ENCODE data around the gene SCFD2. TPM values are rescaled to one million over a fixed set of nuclear protein-coding genes. Genes with fewer than 3 reads are reported as not detected.

Gene SCFD2
- total RNA-seq, 2 experiments from 2014 or later: 23.0 to 24.5 TPM

GRCh38 chr4:53007024-53007423 lies 358.8 kb downstream of the SCFD2 start:
- no peaks in the 10 kb centered on the region for H3K27me3 Mint-ChIP-seq
- no peak overlapping the region for H3K4me3 Mint-ChIP-seq
- H3K9me3 Mint-ChIP-seq: no peaks in the 10 kb centered on the region
- no peak for DNase-seq
- H3K27ac Mint-ChIP-seq: no peak overlapping the region
- H3K4me1 Mint-ChIP-seq: peaks cover 26% of the 10 kb centered on the region
- CTCF ChIA-PET: no interaction called here
- POLR2A ChIA-PET: no interaction called here
- peaks cover 3% of the 10 kb centered on the region for H3K36me3 Mint-ChIP-seq (ENCODE audit: low read depth)

- no peak for DNase-seq
- Mint-ChIP-seq H3K27me3 (no peaks in the 10 kb centered on the region), H3K9me3 (no peaks in the 10 kb centered on the region), H3K36me3 (ENCODE audit: low read depth) (peaks cover 3% of the 10 kb centered on the region), H3K4me1 (peaks cover 14% of the 10 kb centered on the region), H3K27ac (no peak overlapping the region), H3K4me3 (no peak overlapping the region)
- CTCF ChIA-PET: interaction anchor here (1.0 kb wide), 1 partner anchor 15 kb away, joined by 4 read pairs; no protein-coding TSS in a partner anchor
- POLR2A ChIA-PET: no interaction called here
Measured at GRCh38 chr4:53005808-53006207, 360.1 kb downstream of the SCFD2 start.

GRCh38 chr4:53005149-53005546 lies 360.7 kb downstream of the SCFD2 start:
- ChIA-PET CTCF (interaction anchor here (1.0 kb wide), 1 partner anchor 16 kb away, joined by 4 read pairs; no protein-coding TSS in a partner anchor), POLR2A (no interaction called here)
- H3K4me3 Mint-ChIP-seq: no peak overlapping the region
- H3K9me3 Mint-ChIP-seq: no peaks in the 10 kb centered on the region
- H3K4me1 Mint-ChIP-seq: peaks cover 7% of the 10 kb centered on the region
- no peak for DNase-seq
- H3K36me3 Mint-ChIP-seq (ENCODE audit: low read depth): peaks cover 3% of the 10 kb centered on the region
- H3K27ac Mint-ChIP-seq: no peak overlapping the region
- no peaks in the 10 kb centered on the region for H3K27me3 Mint-ChIP-seq

DNA sequence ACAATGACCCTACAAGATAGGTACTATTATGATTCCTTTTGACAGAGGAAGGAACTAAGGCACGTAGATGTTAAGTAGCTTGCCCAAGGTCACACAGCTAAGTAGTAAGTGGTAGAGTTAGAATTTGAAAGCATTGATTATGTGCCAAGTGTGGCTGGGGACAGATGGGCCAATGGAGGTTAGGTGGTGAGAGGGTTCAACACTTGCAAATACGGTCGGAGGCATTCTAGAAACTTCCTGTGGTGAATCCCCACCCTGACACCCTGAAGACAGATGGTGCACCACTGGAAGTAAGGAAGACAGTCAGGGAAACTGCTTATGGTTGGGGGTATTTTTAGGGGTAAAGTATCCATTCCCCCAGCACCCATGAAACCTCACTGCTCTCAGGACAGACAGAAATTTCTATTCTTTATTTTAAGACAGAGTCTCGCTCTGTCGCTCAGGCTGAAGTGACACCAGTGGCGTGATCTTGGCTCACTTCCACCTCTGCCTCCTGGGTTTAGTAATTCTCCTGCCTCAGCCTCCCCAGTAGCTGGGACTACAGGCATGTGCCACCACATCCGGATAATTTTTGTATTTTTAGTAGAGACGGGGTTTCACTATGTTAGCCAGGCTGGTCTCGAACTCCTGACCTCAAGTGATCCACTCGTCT lies 361.2 kb downstream of the SCFD2 start:
- no peaks in the 10 kb centered on the region for H3K27me3 Mint-ChIP-seq
- no peaks in the 10 kb centered on the region for H3K9me3 Mint-ChIP-seq
- H3K4me1 Mint-ChIP-seq: peaks cover 3% of the 10 kb centered on the region
- no peak for DNase-seq
- H3K36me3 Mint-ChIP-seq (ENCODE audit: low read depth): peaks cover 2% of the 10 kb centered on the region
- CTCF ChIA-PET: no interaction called here
- H3K4me3 Mint-ChIP-seq: no peak overlapping the region
- POLR2A ChIA-PET: no interaction called here
- H3K27ac Mint-ChIP-seq: no peak overlapping the region

DNA sequence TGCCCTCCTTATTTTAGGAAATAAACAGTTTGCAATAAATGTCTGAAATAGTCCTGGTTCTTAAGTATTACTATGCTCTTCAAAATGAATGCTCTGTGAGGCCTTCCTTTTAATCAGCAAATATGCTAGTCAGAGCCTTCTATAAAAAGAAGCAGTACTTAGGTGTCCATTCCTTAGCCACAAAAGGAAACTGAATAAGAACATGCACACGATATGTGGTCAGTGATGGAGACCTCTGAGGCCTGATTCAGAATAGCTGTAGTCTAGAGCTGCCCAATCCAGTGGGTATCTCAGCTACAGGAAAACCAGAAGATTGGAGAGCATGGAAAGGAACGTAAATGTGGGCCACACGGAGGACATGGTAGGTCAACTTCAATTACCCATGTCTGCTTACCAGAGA lies 361.9 kb downstream of the SCFD2 start:
- CTCF ChIA-PET: no interaction called here
- no peak for DNase-seq
- Mint-ChIP-seq H3K4me1 (peaks cover 7% of the 10 kb centered on the region), H3K27ac (no peak overlapping the region), H3K36me3 (ENCODE audit: low read depth) (no peaks in the 10 kb centered on the region), H3K4me3 (no peak overlapping the region), H3K27me3 (no peaks in the 10 kb centered on the region), H3K9me3 (no peaks in the 10 kb centered on the region)
- POLR2A ChIA-PET: no interaction called here

DNA sequence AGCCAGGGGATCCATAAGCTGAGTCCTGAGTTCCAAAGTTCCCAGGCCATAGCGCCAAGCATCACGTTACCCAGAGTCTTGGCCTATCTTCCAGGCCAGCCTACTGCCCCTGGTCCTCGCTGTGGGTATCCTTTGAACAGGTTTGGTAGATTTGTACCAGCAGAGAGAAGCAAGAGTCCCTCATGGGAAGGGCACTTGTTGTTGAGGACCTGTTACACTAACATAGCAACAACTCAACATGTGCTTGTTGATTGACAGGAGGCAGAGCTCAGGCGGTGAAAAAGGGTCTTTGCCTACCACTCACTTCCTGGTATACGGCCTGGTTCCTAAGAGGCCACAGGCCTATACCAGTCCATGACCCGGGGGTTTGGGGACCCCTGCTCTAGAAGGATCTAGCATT lies 365.3 kb downstream of the SCFD2 start:
- POLR2A ChIA-PET: no interaction called here
- CTCF ChIA-PET: interaction anchor here (0.8 kb wide), 1 partner anchor 11 kb away, joined by 4 read pairs; no protein-coding TSS in a partner anchor
- no peak for DNase-seq
- Mint-ChIP-seq H3K27ac (no peak overlapping the region), H3K36me3 (ENCODE audit: low read depth) (no peaks in the 10 kb centered on the region), H3K27me3 (no peaks in the 10 kb centered on the region), H3K4me1 (peaks cover 17% of the 10 kb centered on the region), H3K4me3 (no peak overlapping the region), H3K9me3 (no peaks in the 10 kb centered on the region)

DNA sequence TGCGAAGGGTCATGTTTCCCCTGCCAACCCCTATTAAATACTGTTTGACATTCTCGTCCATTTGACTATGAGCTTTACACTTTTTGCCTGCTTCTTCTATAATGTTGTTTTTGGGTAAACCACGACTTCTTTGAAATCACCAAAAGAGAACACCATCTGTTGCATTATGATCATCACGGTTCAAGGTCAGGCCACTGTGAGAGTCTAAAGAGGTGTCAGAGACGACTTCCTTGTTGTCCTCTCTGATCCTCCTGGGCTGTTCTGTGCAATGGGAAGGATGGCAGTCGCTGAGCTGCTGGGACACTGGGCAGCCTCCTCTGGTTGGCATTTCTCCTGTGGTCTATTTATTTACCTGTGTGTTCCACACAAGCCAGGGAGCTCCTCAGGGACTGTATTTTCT lies 366.2 kb downstream of the SCFD2 start:
- ChIA-PET CTCF (interaction anchor here (1.3 kb wide), 1 partner anchor 15 kb away, joined by 3 read pairs; no protein-coding TSS in a partner anchor), POLR2A (no interaction called here)
- Mint-ChIP-seq H3K4me1 (peaks cover 17% of the 10 kb centered on the region), H3K9me3 (no peaks in the 10 kb centered on the region), H3K27me3 (no peaks in the 10 kb centered on the region), H3K4me3 (no peak overlapping the region), H3K36me3 (ENCODE audit: low read depth) (no peaks in the 10 kb centered on the region), H3K27ac (no peak overlapping the region)
- no peak for DNase-seq

DNA sequence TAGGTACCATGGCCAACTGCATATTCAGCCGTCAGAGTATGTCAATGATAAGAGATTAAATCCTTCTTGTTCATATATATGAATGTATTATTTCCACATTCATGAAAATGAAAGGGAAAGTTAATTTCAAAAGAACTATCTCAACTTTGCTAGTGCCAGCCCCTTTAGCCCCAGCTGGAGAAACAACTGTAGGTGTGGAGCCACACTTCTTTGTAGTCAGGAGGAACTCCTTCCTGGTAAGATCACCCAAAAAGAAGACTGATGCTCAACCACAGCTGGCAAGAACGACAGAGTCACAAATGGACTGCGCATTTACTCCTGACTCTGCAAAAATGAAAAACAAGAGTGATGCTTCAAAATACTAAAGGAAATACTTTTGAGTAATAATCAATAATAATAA lies 367.4 kb downstream of the SCFD2 start:
- no peaks in the 10 kb centered on the region for H3K36me3 Mint-ChIP-seq (ENCODE audit: low read depth)
- CTCF ChIA-PET: interaction anchor here (0.7 kb wide), 1 partner anchor 514 kb away, joined by 3 read pairs; no protein-coding TSS in a partner anchor
- H3K27me3 Mint-ChIP-seq: no peaks in the 10 kb centered on the region
- no peak overlapping the region for H3K27ac Mint-ChIP-seq
- peaks cover 1% of the 10 kb centered on the region for H3K9me3 Mint-ChIP-seq
- POLR2A ChIA-PET: no interaction called here
- H3K4me1 Mint-ChIP-seq: peaks cover 17% of the 10 kb centered on the region
- peak; percentile 24 for DNase-seq
- H3K4me3 Mint-ChIP-seq: no peak overlapping the region

GRCh38 chr4:52997132-52997416 lies 368.8 kb downstream of the SCFD2 start:
- no peak for DNase-seq
- no peaks in the 10 kb centered on the region for H3K27me3 Mint-ChIP-seq
- POLR2A ChIA-PET: no interaction called here
- CTCF ChIA-PET: interaction anchor here (1.1 to 1.6 kb wide), 2 partner anchors 14 to 16 kb away, joined by 4 to 6 read pairs; no protein-coding TSS in a partner anchor
- peaks cover 2% of the 10 kb centered on the region for H3K9me3 Mint-ChIP-seq
- no peaks in the 10 kb centered on the region for H3K36me3 Mint-ChIP-seq (ENCODE audit: low read depth)
- H3K4me3 Mint-ChIP-seq: no peak overlapping the region
- peaks cover 17% of the 10 kb centered on the region for H3K4me1 Mint-ChIP-seq
- no peak overlapping the region for H3K27ac Mint-ChIP-seq

DNA sequence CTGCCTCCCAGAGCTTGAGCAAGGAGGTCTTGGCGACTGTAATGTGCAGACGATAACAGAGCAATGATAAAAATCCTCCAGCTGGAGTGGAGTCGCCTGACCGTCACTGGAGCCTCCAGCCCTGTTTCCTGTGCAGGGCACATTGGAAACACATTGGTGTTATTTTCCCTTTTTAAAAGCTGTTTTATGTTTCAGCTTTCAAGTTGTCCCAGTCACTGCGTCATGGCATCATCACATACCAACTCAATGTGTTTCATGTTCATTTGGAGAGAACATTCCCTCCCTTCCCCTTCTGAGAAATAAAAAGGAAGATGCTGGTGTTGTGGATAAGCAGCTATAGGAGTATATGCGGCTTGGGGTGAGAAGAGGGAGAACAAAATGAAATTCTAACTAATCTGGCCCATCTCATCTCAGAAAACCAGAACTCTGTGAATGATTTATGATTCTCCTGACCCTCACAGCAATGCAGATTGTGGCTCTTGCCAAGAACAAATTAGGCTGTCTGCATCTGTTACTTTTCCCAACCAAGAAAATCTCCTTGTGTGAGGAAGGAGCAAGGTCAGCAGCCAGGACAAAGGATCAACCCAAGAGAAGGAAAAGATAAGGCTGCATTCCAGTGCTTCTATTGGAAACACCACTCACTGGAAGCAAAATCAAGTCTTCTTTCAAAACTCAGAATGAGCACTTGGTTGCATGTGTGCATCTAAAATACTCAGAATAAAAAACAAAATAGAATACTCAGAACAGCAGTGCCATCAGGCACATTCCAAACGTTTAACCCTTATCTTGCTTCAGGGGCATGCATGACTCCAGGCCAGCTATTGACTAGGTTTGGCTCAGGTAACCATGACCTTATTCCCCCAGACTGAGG lies 369.4 kb downstream of the SCFD2 start:
- no peaks in the 10 kb centered on the region for H3K27me3 Mint-ChIP-seq
- ChIA-PET POLR2A (no interaction called here), CTCF (interaction anchor here (1.1 to 1.6 kb wide), 2 partner anchors 14 to 17 kb away, joined by 4 to 6 read pairs; no protein-coding TSS in a partner anchor)
- no peak overlapping the region for H3K27ac Mint-ChIP-seq
- H3K4me1 Mint-ChIP-seq: peaks cover 20% of the 10 kb centered on the region
- peaks cover 2% of the 10 kb centered on the region for H3K9me3 Mint-ChIP-seq
- H3K36me3 Mint-ChIP-seq (ENCODE audit: low read depth): no peaks in the 10 kb centered on the region
- no peak for DNase-seq
- H3K4me3 Mint-ChIP-seq: no peak overlapping the region

DNA sequence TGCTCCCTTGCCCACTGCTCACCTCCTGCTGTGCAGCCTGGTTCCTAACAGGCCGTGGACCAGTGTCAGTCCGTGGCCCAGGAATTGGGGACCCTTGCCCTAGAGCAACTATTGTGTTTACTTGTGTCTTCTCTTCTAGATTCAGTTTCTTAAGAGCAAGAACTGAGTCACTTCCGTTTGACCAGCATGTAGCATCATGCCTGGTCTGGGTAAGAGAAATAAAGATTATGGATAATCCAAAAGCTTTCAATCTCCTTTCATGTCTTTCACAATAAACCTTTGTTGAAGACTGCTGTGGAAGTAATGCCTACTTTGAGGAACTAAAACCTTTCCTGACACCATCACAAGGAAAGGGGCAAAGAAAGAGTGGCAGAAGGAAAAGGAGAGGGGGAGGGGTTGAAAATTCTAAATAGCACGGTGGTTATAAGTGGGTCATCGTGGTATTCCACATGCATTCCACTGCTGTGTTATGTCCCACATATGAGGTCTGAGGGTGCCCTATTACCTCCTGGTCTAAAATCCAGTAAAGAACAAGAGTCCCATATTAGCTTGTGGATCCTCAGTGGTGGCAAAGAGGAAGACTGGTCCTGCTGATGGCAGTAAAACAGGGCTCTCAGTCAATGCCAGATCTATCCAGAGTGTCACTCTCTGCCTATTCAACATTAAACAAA lies 370.4 kb downstream of the SCFD2 start:
- POLR2A ChIA-PET: no interaction called here
- DNase-seq: no peak
- Mint-ChIP-seq H3K9me3 (peaks cover 2% of the 10 kb centered on the region), H3K27ac (no peak overlapping the region), H3K36me3 (ENCODE audit: low read depth) (no peaks in the 10 kb centered on the region), H3K4me1 (peaks cover 20% of the 10 kb centered on the region), H3K27me3 (no peaks in the 10 kb centered on the region), H3K4me3 (no peak overlapping the region)
- CTCF ChIA-PET: no interaction called here

- no peaks in the 10 kb centered on the region for H3K27me3 Mint-ChIP-seq
- CTCF ChIA-PET: no interaction called here
- no peak overlapping the region for H3K27ac Mint-ChIP-seq
- peaks cover 18% of the 10 kb centered on the region for H3K4me1 Mint-ChIP-seq
- H3K36me3 Mint-ChIP-seq (ENCODE audit: low read depth): no peaks in the 10 kb centered on the region
- DNase-seq: no peak
- H3K9me3 Mint-ChIP-seq: peaks cover 2% of the 10 kb centered on the region
- H3K4me3 Mint-ChIP-seq: no peak overlapping the region
- POLR2A ChIA-PET: no interaction called here
Measured at GRCh38 chr4:52994567-52994966, 371.3 kb downstream of the SCFD2 start.

GRCh38 chr4:52993771-52994170 lies 372.1 kb downstream of the SCFD2 start:
- no peak overlapping the region for H3K27ac Mint-ChIP-seq
- H3K9me3 Mint-ChIP-seq: peaks cover 2% of the 10 kb centered on the region
- H3K4me3 Mint-ChIP-seq: no peak overlapping the region
- no peaks in the 10 kb centered on the region for H3K27me3 Mint-ChIP-seq
- no peaks in the 10 kb centered on the region for H3K36me3 Mint-ChIP-seq (ENCODE audit: low read depth)
- no peak for DNase-seq
- ChIA-PET POLR2A (no interaction called here), CTCF (no interaction called here)
- H3K4me1 Mint-ChIP-seq: peaks cover 13% of the 10 kb centered on the region
